SK-N-SH treated with all-trans-retinoic acid at 6 μM for 48 hours (cell line): Measurements from ENCODE around the gene PTPN13.

Experiments used
- ATAC-seq: fragments of 200-7000 bp; cut with Tn5 transposase; 3 replicates; pipeline ENCODE4 v1.9.1; 2020; ENCODE audit warnings: mild to moderate bottlenecking, moderate library complexity
- ARNTL ChIP-seq: fragments of 450-650 bp; formaldehyde crosslinking; IDR thresholded peaks from 2 replicates; pipeline ENCODE4 v1.5.0; 2020; ENCODE audit warnings: low read depth, mild to moderate bottlenecking, moderate library complexity, borderline replicate concordance
- BACH2 ChIP-seq: fragments of 250-450 bp; sonication (Bioruptor Pico); IDR thresholded peaks from 2 replicates; pipeline ENCODE4 v1.9.0; 2021; ENCODE audit warnings: mild to moderate bottlenecking, borderline replicate concordance
- CSDC2 ChIP-seq: fragments of 250-450 bp; sonication (Bioruptor Pico); IDR thresholded peaks from 2 replicates; pipeline ENCODE4 v1.5.0; 2020; ENCODE audit warnings: mild to moderate bottlenecking, moderate library complexity
- ESRRG ChIP-seq: fragments of 250-450 bp; sonication (Bioruptor Pico); IDR thresholded peaks from 2 replicates; pipeline ENCODE4 v1.6.1; 2021; ENCODE audit warnings: mild to moderate bottlenecking
- GLIS3 ChIP-seq: fragments of 250-450 bp; sonication (Bioruptor Pico); IDR thresholded peaks from 2 replicates; pipeline ENCODE4 v1.5.0; 2020; ENCODE audit warnings: mild to moderate bottlenecking, moderate library complexity
- ISL1 ChIP-seq: fragments of 250-450 bp; sonication (Bioruptor Pico); IDR thresholded peaks from 2 replicates; pipeline ENCODE4 v2.1.2; 2022; ENCODE audit warnings: mild to moderate bottlenecking, moderate library complexity
- OSR1 ChIP-seq: fragments of 250-450 bp; sonication (Bioruptor Pico); IDR thresholded peaks from 2 replicates; pipeline ENCODE4 v1.8.0; 2022; ENCODE audit warnings: moderate library complexity, mild to moderate bottlenecking, inconsistent platforms
- PPARA ChIP-seq: fragments of 250-450 bp; sonication (Bioruptor Pico); IDR thresholded peaks from 2 replicates; pipeline ENCODE4 v1.5.0; 2020; ENCODE audit warnings: mild to moderate bottlenecking, borderline replicate concordance
- RARB ChIP-seq: fragments of 250-450 bp; sonication (Bioruptor Pico); IDR thresholded peaks from 2 replicates; pipeline ENCODE4 v1.8.0; 2021; ENCODE audit warnings: mild to moderate bottlenecking, moderate library complexity
- SNAI2 ChIP-seq: fragments of 250-450 bp; sonication (Bioruptor Pico); IDR thresholded peaks from 2 replicates; pipeline ENCODE4 v1.5.0; 2020; ENCODE audit warnings: mild to moderate bottlenecking, moderate library complexity
- TOX ChIP-seq: fragments of 250-450 bp; sonication (Bioruptor Pico); IDR thresholded peaks from 2 replicates; pipeline ENCODE4 v1.8.0; 2021; ENCODE audit warnings: mild to moderate bottlenecking, moderate library complexity, borderline replicate concordance
- ZC3H10 ChIP-seq: fragments of 250-450 bp; sonication (Bioruptor Pico); IDR thresholded peaks from 2 replicates; pipeline ENCODE4 v1.5.1; 2021; ENCODE audit warnings: mild to moderate bottlenecking, moderate library complexity
- ZFP3 ChIP-seq: fragments of 250-450 bp; sonication (Bioruptor Pico); IDR thresholded peaks from 2 replicates; pipeline ENCODE4 v1.5.0; 2020; ENCODE audit warnings: mild to moderate bottlenecking, moderate library complexity
- ZFP30 ChIP-seq: fragments of 450-650 bp; formaldehyde crosslinking; IDR thresholded peaks from 2 replicates; pipeline ENCODE4 v1.5.0; 2022; ENCODE audit warnings: mild to moderate bottlenecking, moderate library complexity
- ZNF565 ChIP-seq: fragments of 450-650 bp; formaldehyde crosslinking; conservative IDR thresholded peaks from 2 replicates; pipeline ENCODE4 v1.5.0; 2020; ENCODE audit warnings: low read depth, mild to moderate bottlenecking, moderate library complexity
- ZNF70 ChIP-seq: fragments of 450-650 bp; formaldehyde crosslinking; IDR thresholded peaks from 2 replicates; pipeline ENCODE4 v1.5.0; 2020; ENCODE audit warnings: mild to moderate bottlenecking, moderate library complexity
- ZNF8 ChIP-seq: fragments of 450-650 bp; formaldehyde crosslinking; IDR thresholded peaks from 2 replicates; pipeline ENCODE4 v1.5.0; 2020; ENCODE audit warnings: mild to moderate bottlenecking, moderate library complexity
- TF ChIP-seq, protein P1 (sequence below): fragments of 250-450 bp; sonication (Bioruptor Pico); IDR thresholded peaks from 2 replicates; pipeline ENCODE4 v1.5.1; 2021; ENCODE audit warnings: mild to moderate bottlenecking, moderate library complexity
- TF ChIP-seq, protein P2 (sequence below): fragments of 250-450 bp; sonication (Bioruptor Pico); IDR thresholded peaks from 2 replicates; pipeline ENCODE4 v1.5.1; 2020; ENCODE audit warnings: low read depth, mild to moderate bottlenecking, moderate library complexity
- TF ChIP-seq, protein P3 (sequence below): fragments of 250-450 bp; sonication (Bioruptor Pico); IDR thresholded peaks from 2 replicates; pipeline ENCODE4 v1.8.0; 2021; ENCODE audit warnings: low read depth, mild to moderate bottlenecking, moderate library complexity, borderline replicate concordance
- TF ChIP-seq, protein P4 (sequence below): fragments of 250-450 bp; sonication (Bioruptor Pico); IDR thresholded peaks from 2 replicates; pipeline ENCODE4 v1.8.0; 2020; ENCODE audit warnings: mild to moderate bottlenecking, moderate library complexity, borderline replicate concordance

The PTPN13 gene

DNA sequence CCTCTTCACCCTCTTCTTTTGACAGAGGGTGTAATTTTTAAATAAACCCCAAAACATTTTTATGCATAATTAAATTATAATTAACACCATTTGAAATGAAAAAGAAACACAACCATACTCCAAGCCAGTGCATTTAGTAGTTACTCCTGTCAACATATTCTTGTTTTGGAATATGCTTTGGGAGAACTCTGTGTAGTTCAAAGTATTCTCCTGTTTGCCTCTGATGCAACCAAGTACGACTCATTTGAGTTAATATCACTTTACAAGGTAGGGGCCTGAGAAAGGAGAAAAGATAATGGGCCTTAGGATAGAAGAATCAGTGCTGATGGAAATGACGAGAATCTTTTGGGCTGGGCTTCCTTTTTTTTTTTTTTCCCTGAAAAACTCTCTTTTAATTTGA, 2.7 kb downstream of the PTPN13 start:
- TF ChIP-seq ZFP30 (no peak), ISL1 (CRISPR knock-in tag) (no peak), ESRRG (CRISPR knock-in tag) (no peak), ARNTL (CRISPR knock-in tag) (no peak), GLIS3 (CRISPR knock-in tag) (no peak), ZC3H10 (CRISPR knock-in tag) (no peak), BACH2 (CRISPR knock-in tag) (no peak), TOX (CRISPR knock-in tag) (no peak), PPARA (CRISPR knock-in tag) (no peak), ZNF70 (no peak), ZFP3 (CRISPR knock-in tag) (no peak), ZNF565 (no peak), SNAI2 (CRISPR knock-in tag) (no peak), ZNF8 (CRISPR knock-in tag) (no peak), OSR1 (CRISPR knock-in tag) (no peak), RARB (CRISPR knock-in tag) (no peak)
- TF ChIP-seq, protein P1, sequence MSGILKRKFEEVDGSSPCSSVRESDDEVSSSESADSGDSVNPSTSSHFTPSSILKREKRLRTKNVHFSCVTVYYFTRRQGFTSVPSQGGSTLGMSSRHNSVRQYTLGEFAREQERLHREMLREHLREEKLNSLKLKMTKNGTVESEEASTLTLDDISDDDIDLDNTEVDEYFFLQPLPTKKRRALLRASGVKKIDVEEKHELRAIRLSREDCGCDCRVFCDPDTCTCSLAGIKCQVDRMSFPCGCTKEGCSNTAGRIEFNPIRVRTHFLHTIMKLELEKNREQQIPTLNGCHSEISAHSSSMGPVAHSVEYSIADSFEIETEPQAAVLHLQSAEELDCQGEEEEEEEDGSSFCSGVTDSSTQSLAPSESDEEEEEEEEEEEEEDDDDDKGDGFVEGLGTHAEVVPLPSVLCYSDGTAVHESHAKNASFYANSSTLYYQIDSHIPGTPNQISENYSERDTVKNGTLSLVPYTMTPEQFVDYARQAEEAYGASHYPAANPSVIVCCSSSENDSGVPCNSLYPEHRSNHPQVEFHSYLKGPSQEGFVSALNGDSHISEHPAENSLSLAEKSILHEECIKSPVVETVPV: no peak
- TF ChIP-seq, protein P2, sequence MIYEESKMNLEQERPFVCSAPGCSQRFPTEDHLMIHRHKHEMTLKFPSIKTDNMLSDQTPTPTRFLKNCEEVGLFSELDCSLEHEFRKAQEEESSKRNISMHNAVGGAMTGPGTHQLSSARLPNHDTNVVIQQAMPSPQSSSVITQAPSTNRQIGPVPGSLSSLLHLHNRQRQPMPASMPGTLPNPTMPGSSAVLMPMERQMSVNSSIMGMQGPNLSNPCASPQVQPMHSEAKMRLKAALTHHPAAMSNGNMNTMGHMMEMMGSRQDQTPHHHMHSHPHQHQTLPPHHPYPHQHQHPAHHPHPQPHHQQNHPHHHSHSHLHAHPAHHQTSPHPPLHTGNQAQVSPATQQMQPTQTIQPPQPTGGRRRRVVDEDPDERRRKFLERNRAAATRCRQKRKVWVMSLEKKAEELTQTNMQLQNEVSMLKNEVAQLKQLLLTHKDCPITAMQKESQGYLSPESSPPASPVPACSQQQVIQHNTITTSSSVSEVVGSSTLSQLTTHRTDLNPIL (CRISPR knock-in tag): no peak
- TF ChIP-seq, protein P3, sequence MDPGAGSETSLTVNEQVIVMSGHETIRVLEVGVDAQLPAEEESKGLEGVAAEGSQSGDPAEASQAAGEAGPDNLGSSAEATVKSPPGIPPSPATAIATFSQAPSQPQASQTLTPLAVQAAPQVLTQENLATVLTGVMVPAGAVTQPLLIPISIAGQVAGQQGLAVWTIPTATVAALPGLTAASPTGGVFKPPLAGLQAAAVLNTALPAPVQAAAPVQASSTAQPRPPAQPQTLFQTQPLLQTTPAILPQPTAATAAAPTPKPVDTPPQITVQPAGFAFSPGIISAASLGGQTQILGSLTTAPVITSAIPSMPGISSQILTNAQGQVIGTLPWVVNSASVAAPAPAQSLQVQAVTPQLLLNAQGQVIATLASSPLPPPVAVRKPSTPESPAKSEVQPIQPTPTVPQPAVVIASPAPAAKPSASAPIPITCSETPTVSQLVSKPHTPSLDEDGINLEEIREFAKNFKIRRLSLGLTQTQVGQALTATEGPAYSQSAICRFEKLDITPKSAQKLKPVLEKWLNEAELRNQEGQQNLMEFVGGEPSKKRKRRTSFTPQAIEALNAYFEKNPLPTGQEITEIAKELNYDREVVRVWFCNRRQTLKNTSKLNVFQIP (CRISPR knock-in tag): no peak
- TF ChIP-seq, protein P4, sequence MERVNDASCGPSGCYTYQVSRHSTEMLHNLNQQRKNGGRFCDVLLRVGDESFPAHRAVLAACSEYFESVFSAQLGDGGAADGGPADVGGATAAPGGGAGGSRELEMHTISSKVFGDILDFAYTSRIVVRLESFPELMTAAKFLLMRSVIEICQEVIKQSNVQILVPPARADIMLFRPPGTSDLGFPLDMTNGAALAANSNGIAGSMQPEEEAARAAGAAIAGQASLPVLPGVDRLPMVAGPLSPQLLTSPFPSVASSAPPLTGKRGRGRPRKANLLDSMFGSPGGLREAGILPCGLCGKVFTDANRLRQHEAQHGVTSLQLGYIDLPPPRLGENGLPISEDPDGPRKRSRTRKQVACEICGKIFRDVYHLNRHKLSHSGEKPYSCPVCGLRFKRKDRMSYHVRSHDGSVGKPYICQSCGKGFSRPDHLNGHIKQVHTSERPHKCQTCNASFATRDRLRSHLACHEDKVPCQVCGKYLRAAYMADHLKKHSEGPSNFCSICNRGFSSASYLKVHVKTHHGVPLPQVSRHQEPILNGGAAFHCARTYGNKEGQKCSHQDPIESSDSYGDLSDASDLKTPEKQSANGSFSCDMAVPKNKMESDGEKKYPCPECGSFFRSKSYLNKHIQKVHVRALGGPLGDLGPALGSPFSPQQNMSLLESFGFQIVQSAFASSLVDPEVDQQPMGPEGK (CRISPR knock-in tag): no peak
- no peak for ATAC-seq

DNA sequence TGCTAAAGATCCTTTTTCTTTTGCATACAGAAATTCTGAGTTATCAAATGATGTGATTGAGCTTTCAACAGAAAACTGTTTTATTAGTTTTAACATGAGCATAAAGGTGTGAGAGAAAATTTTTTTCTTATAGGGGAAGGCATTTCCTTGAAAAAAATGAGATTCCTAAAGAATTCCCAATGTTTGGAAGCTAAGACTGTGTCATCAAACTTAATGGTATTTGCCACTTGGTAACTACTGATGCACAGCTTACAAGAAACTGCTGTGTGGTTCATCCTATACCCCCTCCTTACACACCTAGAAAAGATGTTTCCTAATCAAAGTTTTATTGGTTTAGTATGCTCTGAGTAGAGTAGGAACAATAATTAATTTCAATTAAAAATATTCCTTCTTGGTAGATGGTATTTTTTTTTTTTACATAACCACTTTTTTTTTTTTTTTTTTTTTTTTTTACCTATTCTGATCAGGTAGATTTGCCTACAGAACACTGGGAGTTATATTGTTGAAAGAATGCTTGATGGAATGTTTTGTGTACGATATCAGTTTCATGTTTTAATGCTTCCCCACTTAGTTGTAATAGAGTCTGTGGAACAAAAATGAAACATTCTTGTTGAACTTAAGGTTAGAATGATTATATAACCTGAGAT, 6.0 kb downstream of the PTPN13 start:
- ATAC-seq: no peak

More for the DNA sequence above, 6.0 kb downstream of the PTPN13 start:
- TF ChIP-seq OSR1 (CRISPR knock-in tag): no peak
- TF ChIP-seq ZFP3 (CRISPR knock-in tag): no peak
- no peak for TF ChIP-seq CSDC2 (CRISPR knock-in tag)
- TF ChIP-seq PPARA (CRISPR knock-in tag): no peak
- no peak for TF ChIP-seq ARNTL (CRISPR knock-in tag)
- TF ChIP-seq ESRRG (CRISPR knock-in tag): no peak
- no peak for TF ChIP-seq RARB (CRISPR knock-in tag)
- TF ChIP-seq GLIS3 (CRISPR knock-in tag): no peak
- no peak for TF ChIP-seq ISL1 (CRISPR knock-in tag)
- no peak for TF ChIP-seq ZFP30
- no peak for TF ChIP-seq TOX (CRISPR knock-in tag)
- TF ChIP-seq, protein P3 (CRISPR knock-in tag): no peak
- TF ChIP-seq ZNF70: no peak
- TF ChIP-seq ZNF565: no peak
- TF ChIP-seq ZNF8 (CRISPR knock-in tag): no peak
- TF ChIP-seq BACH2 (CRISPR knock-in tag): no peak
- TF ChIP-seq SNAI2 (CRISPR knock-in tag): no peak
